ENCODE results near the gene DOCK4. TPM values are rescaled to one million over a fixed set of nuclear protein-coding genes. Genes with fewer than 3 reads are reported as not detected.
A peak's percentile ranks its signal among the peaks of the same experiment; 100 is the strongest.

DOCK4 gene
- total and polyA plus RNA-seq, 9 donors = 8.2 to 14.0 (median 10.0) TPM

- H3K4me1 ChIP-seq (ENCODE audit: control insufficient read depth, insufficient read depth, low read length) = no peaks in the 10 kb centered on the region
- no peaks in the 10 kb centered on the region for H3K27me3 ChIP-seq (ENCODE audit: control insufficient read depth, insufficient read depth, low read length)
- H3K9me3 ChIP-seq (replicated peaks; ENCODE audit: control insufficient read depth, low read depth, low read length) = no peaks in the 10 kb centered on the region
- 93% methylated on average over 5 of the region's 5 CpGs for WGBS (ENCODE audit: insufficient coverage)
- no peak for DNase-seq
- peaks cover 4% of the 10 kb centered on the region for H3K36me3 ChIP-seq (ENCODE audit: control insufficient read depth, insufficient read depth, low read length)
- H3K4me3 ChIP-seq (ENCODE audit: low read length) = no peak overlapping the region
- H3K27ac ChIP-seq (ENCODE audit: low read length) = no peak overlapping the region
Measured at GRCh38 chr7:111771638-111772037, 434.6 kb downstream of the DOCK4 start.

- Histone ChIP-seq H3K4me3 (ENCODE audit: low read length) (no peak overlapping the region), H3K9me3 (replicated peaks; ENCODE audit: control insufficient read depth, low read depth, low read length) (no peaks in the 10 kb centered on the region), H3K4me1 (ENCODE audit: control insufficient read depth, insufficient read depth, low read length) (no peaks in the 10 kb centered on the region), H3K36me3 (ENCODE audit: control insufficient read depth, insufficient read depth, low read length) (peaks cover 4% of the 10 kb centered on the region), H3K27ac (ENCODE audit: low read length) (no peak overlapping the region), H3K27me3 (ENCODE audit: control insufficient read depth, insufficient read depth, low read length) (no peaks in the 10 kb centered on the region)
- 89% methylated on average over 1 of the region's 2 CpGs for WGBS (ENCODE audit: insufficient coverage)
- DNase-seq = no peak
Measured at GRCh38 chr7:111770116-111770515, 436.1 kb downstream of the DOCK4 start.

- peak; percentile 84 for DNase-seq
- H3K36me3 ChIP-seq (ENCODE audit: control insufficient read depth, insufficient read depth, low read length) = peaks cover 4% of the 10 kb centered on the region
- WGBS (ENCODE audit: insufficient coverage) = 50% methylated on average over 1 of the region's 6 CpGs
- H3K27ac ChIP-seq (ENCODE audit: low read length) = peak overlapping the region; percentile 22
- H3K9me3 ChIP-seq (replicated peaks; ENCODE audit: control insufficient read depth, low read depth, low read length) = no peaks in the 10 kb centered on the region
- H3K4me1 ChIP-seq (ENCODE audit: control insufficient read depth, insufficient read depth, low read length) = peaks cover 2% of the 10 kb centered on the region
- H3K4me3 ChIP-seq (ENCODE audit: low read length) = no peak overlapping the region
- H3K27me3 ChIP-seq (ENCODE audit: control insufficient read depth, insufficient read depth, low read length) = no peaks in the 10 kb centered on the region
Measured at GRCh38 chr7:111765751-111766643, 440.2 kb downstream of the DOCK4 start.

- DNase-seq = peak; percentile 65
- WGBS (ENCODE audit: insufficient coverage) = 39% methylated on average over 3 of the region's 3 CpGs
- Histone ChIP-seq H3K4me3 (ENCODE audit: low read length) (no peak overlapping the region), H3K36me3 (ENCODE audit: control insufficient read depth, insufficient read depth, low read length) (peaks cover 7% of the 10 kb centered on the region), H3K9me3 (replicated peaks; ENCODE audit: control insufficient read depth, low read depth, low read length) (no peaks in the 10 kb centered on the region), H3K27ac (ENCODE audit: low read length) (no peak overlapping the region), H3K4me1 (ENCODE audit: control insufficient read depth, insufficient read depth, low read length) (peaks cover 2% of the 10 kb centered on the region), H3K27me3 (ENCODE audit: control insufficient read depth, insufficient read depth, low read length) (no peaks in the 10 kb centered on the region)
Measured at GRCh38 chr7:111763221-111763801, 442.9 kb downstream of the DOCK4 start.

GRCh38 chr7:111762799-111763198, 443.4 kb downstream of the DOCK4 start:
- Histone ChIP-seq H3K4me1 (ENCODE audit: control insufficient read depth, insufficient read depth, low read length) (peaks cover 2% of the 10 kb centered on the region), H3K4me3 (ENCODE audit: low read length) (no peak overlapping the region), H3K36me3 (ENCODE audit: control insufficient read depth, insufficient read depth, low read length) (peaks cover 7% of the 10 kb centered on the region), H3K27me3 (ENCODE audit: control insufficient read depth, insufficient read depth, low read length) (no peaks in the 10 kb centered on the region), H3K9me3 (replicated peaks; ENCODE audit: control insufficient read depth, low read depth, low read length) (no peaks in the 10 kb centered on the region), H3K27ac (ENCODE audit: low read length) (no peak overlapping the region)
- WGBS (ENCODE audit: insufficient coverage) = no CpG with 5 or more reads among the region's 5 CpGs
- DNase-seq = no peak

- no peak overlapping the region for H3K27ac ChIP-seq (ENCODE audit: low read length)
- H3K9me3 ChIP-seq (replicated peaks; ENCODE audit: control insufficient read depth, low read depth, low read length) = no peaks in the 10 kb centered on the region
- no peaks in the 10 kb centered on the region for H3K27me3 ChIP-seq (ENCODE audit: control insufficient read depth, insufficient read depth, low read length)
- peaks cover 7% of the 10 kb centered on the region for H3K36me3 ChIP-seq (ENCODE audit: control insufficient read depth, insufficient read depth, low read length)
- no peak for DNase-seq
- H3K4me3 ChIP-seq (ENCODE audit: low read length) = no peak overlapping the region
- peaks cover 2% of the 10 kb centered on the region for H3K4me1 ChIP-seq (ENCODE audit: control insufficient read depth, insufficient read depth, low read length)
Measured at GRCh38 chr7:111762211-111762610, 444.0 kb downstream of the DOCK4 start.

- H3K36me3 ChIP-seq (ENCODE audit: control insufficient read depth, insufficient read depth, low read length) = peaks cover 7% of the 10 kb centered on the region
- H3K9me3 ChIP-seq (replicated peaks; ENCODE audit: control insufficient read depth, low read depth, low read length) = no peaks in the 10 kb centered on the region
- no peak overlapping the region for H3K4me3 ChIP-seq (ENCODE audit: low read length)
- no peak overlapping the region for H3K27ac ChIP-seq (ENCODE audit: low read length)
- no peak for DNase-seq
- no peaks in the 10 kb centered on the region for H3K27me3 ChIP-seq (ENCODE audit: control insufficient read depth, insufficient read depth, low read length)
- peaks cover 2% of the 10 kb centered on the region for H3K4me1 ChIP-seq (ENCODE audit: control insufficient read depth, insufficient read depth, low read length)
- 96% methylated on average over 7 of the region's 8 CpGs for WGBS (ENCODE audit: insufficient coverage)
Measured at GRCh38 chr7:111760043-111760442, 446.2 kb downstream of the DOCK4 start.

- H3K4me1 ChIP-seq (ENCODE audit: control insufficient read depth, insufficient read depth, low read length) = no peaks in the 10 kb centered on the region
- H3K27me3 ChIP-seq (ENCODE audit: control insufficient read depth, insufficient read depth, low read length) = no peaks in the 10 kb centered on the region
- no peaks in the 10 kb centered on the region for H3K9me3 ChIP-seq (replicated peaks; ENCODE audit: control insufficient read depth, low read depth, low read length)
- no peak overlapping the region for H3K27ac ChIP-seq (ENCODE audit: low read length)
- 72% methylated on average over 4 of the region's 5 CpGs for WGBS (ENCODE audit: insufficient coverage)
- H3K4me3 ChIP-seq (ENCODE audit: low read length) = no peak overlapping the region
- H3K36me3 ChIP-seq (ENCODE audit: control insufficient read depth, insufficient read depth, low read length) = peaks cover 7% of the 10 kb centered on the region
- no peak for DNase-seq
Measured at GRCh38 chr7:111758332-111758731, 447.9 kb downstream of the DOCK4 start.

GRCh38 chr7:111756687-111757178, 449.5 kb downstream of the DOCK4 start:
- 32% methylated on average over 11 of the region's 11 CpGs for whole genome bisulfite sequencing (ENCODE audit: insufficient coverage)
- H3K36me3 ChIP-seq (ENCODE audit: control insufficient read depth, insufficient read depth, low read length) = peaks cover 7% of the 10 kb centered on the region
- DNase-seq = peak; percentile 45

GRCh38 chr7:111755383-111755782, 450.8 kb downstream of the DOCK4 start:
- H3K27ac ChIP-seq (ENCODE audit: low read length) = no peak overlapping the region
- WGBS (ENCODE audit: insufficient coverage) = 89% methylated on average over 5 of the region's 6 CpGs
- H3K4me1 ChIP-seq (ENCODE audit: control insufficient read depth, insufficient read depth, low read length) = no peaks in the 10 kb centered on the region
- no peak overlapping the region for H3K4me3 ChIP-seq (ENCODE audit: low read length)
- no peaks in the 10 kb centered on the region for H3K27me3 ChIP-seq (ENCODE audit: control insufficient read depth, insufficient read depth, low read length)
- no peak for DNase-seq
- no peaks in the 10 kb centered on the region for H3K9me3 ChIP-seq (replicated peaks; ENCODE audit: control insufficient read depth, low read depth, low read length)
- peaks cover 7% of the 10 kb centered on the region for H3K36me3 ChIP-seq (ENCODE audit: control insufficient read depth, insufficient read depth, low read length)

More at GRCh38 chr7:111756687-111757178, 449.5 kb downstream of the DOCK4 start:
- H3K27me3 ChIP-seq (ENCODE audit: control insufficient read depth, insufficient read depth, low read length) = no peaks in the 10 kb centered on the region
- H3K4me3 ChIP-seq (ENCODE audit: low read length) = no peak overlapping the region
- no peaks in the 10 kb centered on the region for H3K4me1 ChIP-seq (ENCODE audit: control insufficient read depth, insufficient read depth, low read length)
- H3K27ac ChIP-seq (ENCODE audit: low read length) = no peak overlapping the region
- H3K9me3 ChIP-seq (replicated peaks; ENCODE audit: control insufficient read depth, low read depth, low read length) = no peaks in the 10 kb centered on the region
